ENCODE results near the gene SAMSN1.

DNA sequence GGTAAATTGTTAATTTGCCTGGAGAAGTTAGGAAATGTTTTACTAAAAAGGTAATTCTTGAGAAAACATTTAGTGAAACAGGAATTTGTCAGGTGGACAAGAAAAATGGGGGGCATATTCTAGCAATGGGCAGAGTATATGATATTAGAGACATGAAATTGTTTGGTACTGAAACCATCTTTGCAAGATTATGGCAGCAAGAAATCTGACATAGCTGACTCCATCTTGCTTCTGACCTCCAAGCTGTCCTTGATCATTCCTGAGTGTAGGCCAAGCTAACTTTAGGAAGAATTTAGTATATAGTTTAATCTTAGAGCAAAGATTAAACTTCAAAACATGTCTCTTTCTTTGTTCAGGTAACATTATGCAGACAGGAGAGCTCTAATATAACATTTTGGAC lies 14.0 kb upstream of the SAMSN1 start:
- TF ChIP-seq EZH2phosphoT487 (IDR thresholded peaks at IDR 0.05; ENCODE audit: low read depth, severe bottlenecking, unreplicated experiment) (no peak), EZH2 (IDR thresholded peaks at IDR 0.05; ENCODE audit: borderline replicate concordance) (no peak)
